ENCODE results near the gene VSX2. TPM values are rescaled to one million over a fixed set of nuclear protein-coding genes. Genes with fewer than 3 reads are reported as not detected.

Gene VSX2
- total and polyA plus RNA-seq, 2 of the 13 experiments (the other 11 are each of a cell fraction or from before 2014, with no cell fraction given), result 0.05 TPM; not detected in 1

DNA sequence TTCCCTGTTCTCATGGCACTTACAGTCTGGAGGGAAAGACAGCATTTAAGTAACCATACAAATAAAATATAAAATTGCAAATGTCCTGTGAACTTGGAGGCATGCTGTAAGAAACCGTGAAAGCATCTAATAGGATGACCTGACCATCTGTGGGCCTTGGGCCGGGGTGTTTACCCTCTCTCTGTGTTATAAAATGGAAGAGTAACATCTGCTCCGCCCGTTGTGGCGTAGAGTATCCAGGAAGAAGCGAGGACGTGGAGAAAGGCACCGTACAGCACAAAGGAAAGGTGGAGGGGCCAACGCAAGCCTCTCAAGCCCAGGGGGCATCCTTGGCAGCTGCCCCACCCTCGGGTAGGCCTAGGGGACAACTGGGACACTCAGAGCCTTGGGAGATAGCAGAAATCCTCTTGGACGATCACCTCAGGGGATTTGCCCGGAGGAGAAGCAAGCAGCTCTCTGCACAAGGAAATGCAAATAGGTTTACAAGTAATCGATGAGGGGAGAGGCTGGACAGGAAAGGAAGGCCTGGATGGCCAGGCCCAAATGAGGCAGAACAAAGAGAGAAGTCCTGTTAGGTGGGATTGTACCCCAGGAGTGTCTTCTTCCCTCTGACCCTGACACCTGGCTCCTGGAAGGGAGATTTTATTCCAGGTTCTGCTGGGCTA lies 26.2 kb downstream of the VSX2 start:
- H3K9ac ChIP-seq (ENCODE audit: insufficient read depth, low read depth, low read length), result no peak overlapping the region; the same call in 1 of the 2 replicates
- H3K4me2 ChIP-seq (ENCODE audit: low read depth, low read length), result peak overlapping the region; percentile 75
- H3K27ac ChIP-seq (ENCODE audit: extremely low read length, insufficient read depth, low read length), result no peak overlapping the region
- no peaks in the 10 kb centered on the region for H3K9me3 ChIP-seq (ENCODE audit: low read length)
- H3K4me3 ChIP-seq (replicated peaks in 1 of 3; ENCODE audit: insufficient read depth in 1 of 3, low read depth in 2 of 3, low read length in 3 of 3), result peak overlapping the region in 2 of 3 experiments; percentile 8 to 61; a peak in 2 of 6 replicates
- ChIA-PET CTCF (ENCODE audit: low intra/inter-chr PET ratio, low total read pairs) (no interaction called here), POLR2A (no interaction called here)
- no peaks in the 10 kb centered on the region for H3K36me3 ChIP-seq (replicated peaks in 1 of 2; ENCODE audit: control insufficient read depth in 1 of 2, insufficient read depth in 2 of 2, low read length in 2 of 2)
- H4K20me1 ChIP-seq (ENCODE audit: insufficient read depth, low read length), result no peaks in the 10 kb centered on the region
- in situ Hi-C loops (cut with HindIII; ENCODE audit: extremely low pct_ligation_motif_present, low pct_unique_long_range_greater_than_20kb), result no loop called here
- H2AFZ ChIP-seq (ENCODE audit: low read length), result no peak overlapping the region
- BruUV-seq (replicated peaks), result no TSS peak
- peaks cover 3 to 44% of the 10 kb centered on the region in 2 experiments; a peak in 3 of 5 replicates for H3K27me3 ChIP-seq (ENCODE audit: control insufficient read depth in 1 of 2, insufficient read depth in 2 of 2, low read length in 2 of 2)
- peak; percentile 46 for ATAC-seq
- 12% methylated on average over 13 of the region's 13 CpGs for WGBS (ENCODE audit: low lambda C conversion rate)
- intact Hi-C loops (cut with micrococcal nuclease; ENCODE audit: unreplicated experiment), result no loop called here
- FAIRE-seq, result no peak
- peaks cover 17% of the 10 kb centered on the region for H3K4me1 ChIP-seq (ENCODE audit: insufficient read depth, low read length)
- DNase-seq (ENCODE audit: low spot score), result no peak
- no peaks in the 10 kb centered on the region for H3K79me2 ChIP-seq (ENCODE audit: insufficient read depth, low read length)
- no peak for TF ChIP-seq ZNF383 (CRISPR knock-in tag; IDR thresholded peaks at IDR 0.05; ENCODE audit: borderline replicate concordance)
- TF ChIP-seq, protein P1, sequence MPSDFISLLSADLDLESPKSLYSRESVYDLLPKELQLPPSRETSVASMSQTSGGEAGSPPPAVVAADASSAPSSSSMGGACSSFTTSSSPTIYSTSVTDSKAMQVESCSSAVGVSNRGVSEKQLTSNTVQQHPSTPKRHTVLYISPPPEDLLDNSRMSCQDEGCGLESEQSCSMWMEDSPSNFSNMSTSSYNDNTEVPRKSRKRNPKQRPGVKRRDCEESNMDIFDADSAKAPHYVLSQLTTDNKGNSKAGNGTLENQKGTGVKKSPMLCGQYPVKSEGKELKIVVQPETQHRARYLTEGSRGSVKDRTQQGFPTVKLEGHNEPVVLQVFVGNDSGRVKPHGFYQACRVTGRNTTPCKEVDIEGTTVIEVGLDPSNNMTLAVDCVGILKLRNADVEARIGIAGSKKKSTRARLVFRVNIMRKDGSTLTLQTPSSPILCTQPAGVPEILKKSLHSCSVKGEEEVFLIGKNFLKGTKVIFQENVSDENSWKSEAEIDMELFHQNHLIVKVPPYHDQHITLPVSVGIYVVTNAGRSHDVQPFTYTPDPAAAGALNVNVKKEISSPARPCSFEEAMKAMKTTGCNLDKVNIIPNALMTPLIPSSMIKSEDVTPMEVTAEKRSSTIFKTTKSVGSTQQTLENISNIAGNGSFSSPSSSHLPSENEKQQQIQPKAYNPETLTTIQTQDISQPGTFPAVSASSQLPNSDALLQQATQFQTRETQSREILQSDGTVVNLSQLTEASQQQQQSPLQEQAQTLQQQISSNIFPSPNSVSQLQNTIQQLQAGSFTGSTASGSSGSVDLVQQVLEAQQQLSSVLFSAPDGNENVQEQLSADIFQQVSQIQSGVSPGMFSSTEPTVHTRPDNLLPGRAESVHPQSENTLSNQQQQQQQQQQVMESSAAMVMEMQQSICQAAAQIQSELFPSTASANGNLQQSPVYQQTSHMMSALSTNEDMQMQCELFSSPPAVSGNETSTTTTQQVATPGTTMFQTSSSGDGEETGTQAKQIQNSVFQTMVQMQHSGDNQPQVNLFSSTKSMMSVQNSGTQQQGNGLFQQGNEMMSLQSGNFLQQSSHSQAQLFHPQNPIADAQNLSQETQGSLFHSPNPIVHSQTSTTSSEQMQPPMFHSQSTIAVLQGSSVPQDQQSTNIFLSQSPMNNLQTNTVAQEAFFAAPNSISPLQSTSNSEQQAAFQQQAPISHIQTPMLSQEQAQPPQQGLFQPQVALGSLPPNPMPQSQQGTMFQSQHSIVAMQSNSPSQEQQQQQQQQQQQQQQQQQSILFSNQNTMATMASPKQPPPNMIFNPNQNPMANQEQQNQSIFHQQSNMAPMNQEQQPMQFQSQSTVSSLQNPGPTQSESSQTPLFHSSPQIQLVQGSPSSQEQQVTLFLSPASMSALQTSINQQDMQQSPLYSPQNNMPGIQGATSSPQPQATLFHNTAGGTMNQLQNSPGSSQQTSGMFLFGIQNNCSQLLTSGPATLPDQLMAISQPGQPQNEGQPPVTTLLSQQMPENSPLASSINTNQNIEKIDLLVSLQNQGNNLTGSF (CRISPR knock-in tag; IDR thresholded peaks at IDR 0.05), result no peak
- TF ChIP-seq HOXA5 (CRISPR knock-in tag; IDR thresholded peaks at IDR 0.05), result no peak
- no peak for TF ChIP-seq SMYD3 (CRISPR knock-in tag; IDR thresholded peaks at IDR 0.05)
- TF ChIP-seq, protein P2, sequence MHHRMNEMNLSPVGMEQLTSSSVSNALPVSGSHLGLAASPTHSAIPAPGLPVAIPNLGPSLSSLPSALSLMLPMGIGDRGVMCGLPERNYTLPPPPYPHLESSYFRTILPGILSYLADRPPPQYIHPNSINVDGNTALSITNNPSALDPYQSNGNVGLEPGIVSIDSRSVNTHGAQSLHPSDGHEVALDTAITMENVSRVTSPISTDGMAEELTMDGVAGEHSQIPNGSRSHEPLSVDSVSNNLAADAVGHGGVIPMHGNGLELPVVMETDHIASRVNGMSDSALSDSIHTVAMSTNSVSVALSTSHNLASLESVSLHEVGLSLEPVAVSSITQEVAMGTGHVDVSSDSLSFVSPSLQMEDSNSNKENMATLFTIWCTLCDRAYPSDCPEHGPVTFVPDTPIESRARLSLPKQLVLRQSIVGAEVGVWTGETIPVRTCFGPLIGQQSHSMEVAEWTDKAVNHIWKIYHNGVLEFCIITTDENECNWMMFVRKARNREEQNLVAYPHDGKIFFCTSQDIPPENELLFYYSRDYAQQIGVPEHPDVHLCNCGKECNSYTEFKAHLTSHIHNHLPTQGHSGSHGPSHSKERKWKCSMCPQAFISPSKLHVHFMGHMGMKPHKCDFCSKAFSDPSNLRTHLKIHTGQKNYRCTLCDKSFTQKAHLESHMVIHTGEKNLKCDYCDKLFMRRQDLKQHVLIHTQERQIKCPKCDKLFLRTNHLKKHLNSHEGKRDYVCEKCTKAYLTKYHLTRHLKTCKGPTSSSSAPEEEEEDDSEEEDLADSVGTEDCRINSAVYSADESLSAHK (CRISPR knock-in tag; IDR thresholded peaks at IDR 0.05; ENCODE audit: borderline replicate concordance), result no peak
- no peak for TF ChIP-seq ZNF550 (CRISPR knock-in tag; IDR thresholded peaks at IDR 0.05; ENCODE audit: borderline replicate concordance)
- no peak for TF ChIP-seq HNF4A (CRISPR knock-in tag; IDR thresholded peaks at IDR 0.05)
- TF ChIP-seq, protein P3, sequence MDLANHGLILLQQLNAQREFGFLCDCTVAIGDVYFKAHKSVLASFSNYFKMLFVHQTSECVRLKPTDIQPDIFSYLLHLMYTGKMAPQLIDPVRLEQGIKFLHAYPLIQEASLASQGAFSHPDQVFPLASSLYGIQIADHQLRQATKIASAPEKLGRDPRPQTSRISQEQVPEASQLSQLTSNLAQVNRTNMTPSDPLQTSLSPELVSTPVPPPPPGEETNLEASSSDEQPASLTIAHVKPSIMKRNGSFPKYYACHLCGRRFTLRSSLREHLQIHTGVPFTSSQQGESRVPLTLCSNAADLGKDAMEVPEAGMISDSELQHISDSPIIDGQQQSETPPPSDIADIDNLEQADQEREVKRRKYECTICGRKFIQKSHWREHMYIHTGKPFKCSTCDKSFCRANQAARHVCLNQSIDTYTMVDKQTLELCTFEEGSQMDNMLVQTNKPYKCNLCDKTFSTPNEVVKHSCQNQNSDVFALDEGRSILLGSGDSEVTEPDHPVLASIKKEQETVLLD (CRISPR knock-in tag; IDR thresholded peaks at IDR 0.05; ENCODE audit: low read depth), result no peak
- TF ChIP-seq CCDC6 (CRISPR knock-in tag; IDR thresholded peaks at IDR 0.05), result no peak
- no peak for TF ChIP-seq ZNF878 (CRISPR knock-in tag; IDR thresholded peaks at IDR 0.05)
- TF ChIP-seq ZNF562 (CRISPR knock-in tag; IDR thresholded peaks at IDR 0.05; ENCODE audit: borderline replicate concordance), result no peak

Data from HepG2 (cell line).